T-helper 9 cell (primary cell): ENCODE data around the gene SYNGR4.
A peak's percentile ranks its signal among the peaks of the same experiment; 100 is the strongest.
"Not testable (repeated sequence)": the region's sequence is repeated elsewhere in the genome, so short reads cannot be mapped to it uniquely, and the experiment has no call there.

Experiments
- DNase-seq: peaks from one replicate; pipeline ENCODE4 v3.0.0-alpha.2; 2020
- total RNA-seq, 2 donors: gene quantifications; one replicate each; lab custom pipeline; 2026; lab: John Stamatoyannopoulos, UW

Gene SYNGR4, protein sequence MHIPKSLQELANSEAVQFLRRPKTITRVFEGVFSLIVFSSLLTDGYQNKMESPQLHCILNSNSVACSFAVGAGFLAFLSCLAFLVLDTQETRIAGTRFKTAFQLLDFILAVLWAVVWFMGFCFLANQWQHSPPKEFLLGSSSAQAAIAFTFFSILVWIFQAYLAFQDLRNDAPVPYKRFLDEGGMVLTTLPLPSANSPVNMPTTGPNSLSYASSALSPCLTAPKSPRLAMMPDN
- 0 reads per million in 2 donors for total RNA-seq

DNA sequence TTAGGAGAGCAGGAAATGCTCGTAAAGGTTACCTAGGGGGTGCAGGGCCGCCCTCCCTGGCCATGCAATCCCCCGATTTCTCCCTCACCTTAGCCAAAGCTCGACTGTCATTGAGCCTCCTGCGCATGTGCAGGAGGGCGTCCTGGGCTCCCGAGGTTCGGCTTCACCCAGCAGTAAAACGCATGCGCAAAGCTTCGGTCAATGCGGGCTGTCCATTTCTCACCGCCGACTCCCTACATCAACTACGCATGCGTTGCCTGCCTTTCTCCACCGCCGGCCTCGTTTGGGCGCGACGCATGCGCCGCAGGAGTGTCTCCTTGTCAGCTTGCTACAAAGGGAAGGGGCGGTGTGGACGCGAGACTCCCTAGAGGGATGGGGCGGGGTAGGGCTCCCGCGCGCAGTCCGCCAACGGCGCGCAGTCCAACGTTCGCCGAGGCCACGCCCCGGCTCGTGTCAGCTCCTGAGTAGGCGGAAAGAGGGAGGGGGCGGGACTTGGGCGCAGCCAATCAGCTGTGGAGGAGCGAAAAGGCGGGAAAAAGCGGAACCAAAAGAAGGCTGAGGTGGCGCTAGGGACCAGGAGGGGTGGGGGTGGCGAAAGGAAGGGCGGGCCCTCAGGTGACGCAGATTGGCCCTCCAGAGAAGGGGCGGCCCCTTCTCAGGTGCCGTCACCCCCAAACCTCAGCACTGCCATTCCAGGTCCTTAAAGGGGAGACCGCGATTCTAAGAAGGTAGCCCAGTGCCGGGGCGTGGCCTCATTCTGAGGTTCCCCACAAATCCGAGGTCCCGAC, at the start of gene SYNGR4, which contains the start of gene TMEM143:
SYNGR4 (plus strand) TSS at position 558 of the 788 bp plus-strand sequence. CDS start 1,476 bp downstream, outside the sequence.
TMEM143 (minus strand) TSS at position 131 of the 788 bp plus-strand sequence; CDS start at position 111, 20 bp downstream.
- peak; percentile 94 for DNase-seq

DNA sequence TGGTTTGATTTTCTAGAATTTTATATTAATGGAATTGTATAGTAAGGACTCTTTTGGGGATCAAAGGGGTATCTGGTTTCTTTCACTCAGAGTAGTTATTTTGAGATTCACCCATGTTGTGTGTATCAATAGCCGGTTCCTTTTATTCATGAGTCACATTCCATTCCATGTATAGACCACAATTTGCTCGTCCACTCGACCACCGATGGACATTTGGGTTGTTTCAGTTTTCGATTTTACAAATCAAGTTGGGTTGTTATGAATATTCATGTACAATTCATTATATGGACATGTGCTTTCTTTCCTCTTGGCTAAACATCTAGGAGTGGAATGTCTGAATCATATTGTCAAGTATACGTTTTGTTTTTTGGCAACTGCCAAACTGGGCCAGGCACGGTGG, 48.5 kb upstream of the SYNGR4 start:
- no peak for DNase-seq

DNA sequence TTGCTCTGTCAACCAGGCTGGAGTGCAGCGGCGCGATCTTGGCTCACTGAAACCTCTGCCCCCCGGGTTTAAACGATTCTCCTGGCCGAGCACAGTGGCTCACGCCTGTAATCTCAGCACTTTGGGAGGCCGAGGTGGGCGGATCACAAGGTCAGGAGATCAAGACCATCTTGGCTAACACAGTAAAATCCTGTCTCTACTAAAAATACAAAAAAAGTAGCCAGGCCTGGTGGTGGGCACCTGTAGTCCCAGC, 46.5 kb upstream of the SYNGR4 start:
- DNase-seq, result not testable (repeated sequence)

DNA sequence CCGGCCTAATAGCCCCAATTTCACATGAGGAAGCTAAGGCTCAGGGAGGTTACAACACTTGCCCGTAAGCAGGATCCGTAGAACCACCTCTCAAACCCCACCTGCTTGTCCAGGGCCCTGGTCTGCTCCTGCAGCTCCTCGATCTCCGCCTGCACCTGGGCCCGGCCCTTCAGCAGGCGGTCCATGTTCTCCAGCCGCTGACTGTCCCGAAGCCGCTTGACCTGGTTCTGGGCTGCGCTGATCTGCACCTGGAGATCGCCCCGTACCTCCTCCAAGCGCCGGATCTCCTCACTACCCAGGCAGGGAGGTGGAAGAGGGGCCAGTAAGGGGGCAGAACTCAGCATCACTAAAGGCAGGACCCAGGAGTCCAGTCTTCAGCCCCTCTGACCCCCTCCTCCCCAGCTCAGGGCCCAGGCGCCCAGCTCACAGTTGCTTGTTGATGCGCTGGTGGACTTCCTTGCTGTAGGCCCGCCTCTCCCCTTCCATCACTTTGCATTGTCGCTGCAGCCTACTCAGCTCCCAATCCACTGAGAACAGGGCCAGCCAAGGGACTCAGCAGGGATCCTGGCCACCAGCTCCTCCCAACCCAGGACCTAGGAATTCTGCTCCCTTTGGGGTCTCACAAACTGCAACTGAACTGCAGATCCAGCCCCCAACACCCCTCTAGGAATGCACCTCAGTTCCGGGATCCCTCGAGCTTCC, 45.7 kb upstream of the SYNGR4 start:
- no peak for DNase-seq

DNA sequence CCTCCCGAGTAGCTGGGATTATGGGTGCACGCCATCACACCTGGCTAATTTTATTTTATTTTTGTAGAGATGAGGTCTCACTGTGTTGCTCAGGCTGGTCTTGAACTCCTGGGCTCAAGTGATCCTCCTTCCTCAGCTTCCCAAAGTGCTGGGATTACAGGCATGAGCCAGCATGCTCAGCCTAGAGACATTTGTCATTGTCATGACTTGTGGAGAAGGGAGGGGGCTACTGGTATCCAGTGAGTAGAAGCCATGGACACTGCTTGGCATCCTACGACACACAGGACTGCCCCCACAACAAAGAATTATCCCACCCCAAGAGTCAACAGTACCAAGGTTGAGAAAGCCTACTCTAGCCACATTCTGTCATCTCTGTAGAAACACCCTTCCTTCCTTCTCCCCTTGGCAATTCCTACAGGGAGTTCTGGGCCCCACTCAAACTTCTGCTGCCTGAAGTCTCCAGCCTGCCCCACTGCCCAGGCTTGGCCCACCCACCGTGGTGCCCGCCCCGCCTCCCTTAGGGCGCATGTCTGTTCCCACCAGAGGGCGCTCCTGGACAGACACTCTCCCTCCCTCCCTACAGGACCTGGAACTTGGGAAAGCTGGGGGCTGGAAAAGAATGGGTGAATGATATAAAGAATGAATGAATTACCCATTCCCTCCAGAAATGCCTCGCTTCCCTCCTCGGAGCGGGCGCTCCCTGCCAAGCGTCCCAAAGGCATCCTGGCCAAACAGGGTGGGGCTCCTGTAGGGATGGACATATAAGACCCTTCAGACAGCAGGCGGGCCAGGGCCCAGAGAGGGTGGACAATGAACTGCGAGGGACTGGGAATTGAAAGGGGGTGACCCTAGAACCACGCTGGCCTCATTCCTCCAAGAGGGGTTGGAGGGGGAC, 44.3 kb upstream of the SYNGR4 start:
- peak; percentile 82 for DNase-seq

DNA sequence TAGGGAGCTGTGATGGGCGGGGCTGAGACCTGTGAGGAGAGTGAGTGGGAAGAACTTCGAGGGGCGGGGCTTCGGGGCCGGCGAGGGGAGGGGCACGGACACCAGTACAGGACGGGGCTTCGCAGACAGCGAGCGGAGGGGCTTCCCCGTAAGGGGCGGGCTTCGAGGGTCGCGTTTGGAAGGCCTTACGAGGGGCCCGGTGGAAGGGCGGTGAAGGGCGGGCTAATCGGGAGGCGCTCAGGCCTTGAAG, 42.9 kb upstream of the SYNGR4 start:
- peak; percentile 96 for DNase-seq

DNA sequence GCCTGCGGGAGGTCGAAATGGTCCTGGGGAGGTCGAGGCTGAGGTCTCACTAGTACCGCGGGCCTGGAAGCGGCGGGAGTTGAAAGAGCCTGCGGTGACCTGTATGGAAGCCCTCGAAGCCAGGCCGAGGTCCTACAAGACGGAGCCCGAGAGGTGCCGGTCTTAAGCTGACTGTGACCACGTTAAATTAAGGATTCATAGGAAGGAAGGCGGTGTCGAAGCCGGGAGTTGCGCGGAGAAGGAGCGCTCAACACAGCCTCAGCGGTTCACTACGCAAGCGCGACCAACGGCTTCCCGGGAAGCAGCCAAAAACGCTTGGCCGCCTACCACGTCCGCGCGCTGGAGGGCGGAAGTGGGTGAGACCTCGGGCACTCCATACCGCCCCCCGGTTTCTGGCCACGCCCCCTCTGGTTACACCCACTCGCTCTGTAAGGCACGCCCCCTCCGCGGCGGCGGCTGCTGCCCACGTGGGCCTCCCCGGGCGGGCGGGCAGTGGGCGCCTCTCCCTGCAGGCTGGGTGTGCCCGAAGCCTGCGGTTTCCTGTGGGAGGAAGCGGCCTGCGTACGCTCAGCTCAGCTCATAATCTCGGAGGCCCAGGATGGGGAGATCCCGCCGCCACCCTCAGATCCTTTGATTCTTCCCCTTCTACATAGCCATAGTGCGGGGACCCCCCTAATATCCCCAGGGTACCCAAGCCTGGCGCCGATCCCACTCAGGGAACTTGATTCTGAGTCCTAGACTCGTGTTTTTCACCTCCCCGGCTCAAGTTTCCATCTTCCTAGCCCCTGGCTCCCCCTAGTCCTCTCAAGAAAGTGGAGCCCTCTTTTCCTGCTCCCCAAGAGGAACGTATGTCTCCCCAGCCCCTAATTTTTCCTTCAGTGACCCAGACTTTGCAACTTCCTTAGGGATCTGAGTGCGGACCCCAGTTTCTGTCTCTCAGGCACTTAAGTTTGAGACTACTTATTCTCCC, 42.3 kb upstream of the SYNGR4 start:
- DNase-seq, result peak; percentile 99

DNA sequence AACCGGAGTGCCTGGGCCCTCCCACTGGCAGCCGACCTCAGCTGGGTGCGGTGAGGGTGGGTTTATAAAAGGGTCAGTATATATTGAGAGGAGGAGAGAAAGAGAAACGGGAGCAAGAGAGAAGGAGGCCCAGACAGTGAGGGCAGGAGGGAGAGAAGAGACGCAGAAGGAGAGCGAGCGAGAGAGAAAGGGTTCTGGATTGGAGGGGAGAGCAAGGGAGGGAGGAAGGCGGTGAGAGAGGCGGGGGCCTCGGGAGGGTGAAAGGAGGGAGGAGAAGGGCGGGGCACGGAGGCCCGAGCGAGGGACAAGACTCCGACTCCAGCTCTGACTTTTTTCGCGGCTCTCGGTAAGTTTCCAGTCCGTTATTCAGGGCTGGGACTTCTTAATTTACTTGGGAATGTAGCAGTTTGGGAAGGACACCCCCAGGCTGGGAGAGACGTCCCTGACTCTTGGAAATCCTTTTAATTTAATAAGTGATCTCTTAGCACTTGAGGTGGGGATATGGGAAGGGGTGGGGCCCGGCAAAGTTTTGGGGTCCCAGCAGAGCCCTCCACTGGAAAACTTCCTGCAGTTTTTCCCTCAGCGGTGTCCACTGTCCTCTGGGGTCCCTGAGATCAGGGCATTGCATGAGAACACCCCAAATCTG, 38.8 kb upstream of the SYNGR4 start, which contains the start of gene EMP3:
EMP3 (plus strand) TSS at position 288 of the 646 bp plus-strand sequence. CDS start 1,293 bp downstream, outside the sequence.
- peak; percentile 75 for DNase-seq

DNA sequence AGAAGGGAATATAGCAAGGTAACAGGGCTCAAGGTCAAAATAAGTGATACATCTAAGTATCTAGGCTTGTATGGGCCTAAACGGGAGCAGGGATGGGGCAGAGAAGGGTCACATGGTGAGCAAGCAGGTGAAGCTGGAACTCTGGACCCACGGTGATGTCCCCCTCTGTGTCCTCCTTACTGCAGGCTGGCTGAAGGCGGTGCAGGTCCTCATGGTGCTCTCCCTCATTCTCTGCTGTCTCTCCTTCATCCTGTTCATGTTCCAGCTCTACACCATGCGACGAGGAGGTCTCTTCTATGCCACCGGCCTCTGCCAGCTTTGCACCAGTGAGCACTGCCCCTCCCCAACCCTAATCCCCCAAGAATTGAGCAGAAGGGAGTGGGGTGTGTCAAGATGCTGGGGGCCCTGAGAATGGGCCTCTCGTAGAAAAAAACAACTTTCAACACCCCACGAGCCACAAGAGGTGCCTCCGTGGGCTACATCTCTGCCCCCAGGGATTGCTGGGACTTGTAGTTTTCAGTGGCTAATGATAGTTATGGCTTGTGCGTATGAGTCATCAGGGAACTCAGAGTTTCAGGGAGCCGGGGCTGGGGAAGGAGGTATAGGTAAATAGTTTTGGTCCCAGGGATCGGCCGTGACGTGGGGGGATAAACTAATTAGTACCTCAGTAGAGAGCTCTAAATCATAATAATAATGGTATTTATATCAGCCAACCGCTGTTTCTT, 34.8 kb upstream of the SYNGR4 start:
- DNase-seq, result peak; percentile 36

DNA sequence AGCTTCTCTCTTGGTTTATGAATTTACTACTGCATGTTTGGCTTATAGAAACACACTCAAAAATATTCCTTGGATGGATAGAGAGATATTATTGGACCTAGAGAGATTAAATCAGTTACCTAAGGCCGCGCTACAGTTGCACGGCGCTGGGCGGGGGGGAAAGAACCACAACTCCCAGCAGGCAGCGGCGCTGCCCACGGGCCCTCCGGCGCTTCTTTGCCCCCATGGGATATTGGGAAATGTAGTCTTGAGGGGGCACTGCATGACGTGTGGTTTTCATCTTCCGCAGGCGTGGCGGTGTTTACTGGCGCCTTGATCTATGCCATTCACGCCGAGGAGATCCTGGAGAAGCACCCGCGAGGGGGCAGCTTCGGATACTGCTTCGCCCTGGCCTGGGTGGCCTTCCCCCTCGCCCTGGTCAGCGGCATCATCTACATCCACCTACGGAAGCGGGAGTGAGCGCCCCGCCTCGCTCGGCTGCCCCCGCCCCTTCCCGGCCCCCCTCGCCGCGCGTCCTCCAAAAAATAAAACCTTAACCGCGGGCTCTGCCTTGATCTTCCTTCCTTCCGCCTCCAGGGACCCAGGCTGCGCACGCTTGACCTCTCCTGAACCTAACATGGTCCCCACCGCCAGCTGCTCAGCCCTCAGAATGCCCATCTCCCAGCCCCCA, 34.0 kb upstream of the SYNGR4 start:
- peak; percentile 72 for DNase-seq

DNA sequence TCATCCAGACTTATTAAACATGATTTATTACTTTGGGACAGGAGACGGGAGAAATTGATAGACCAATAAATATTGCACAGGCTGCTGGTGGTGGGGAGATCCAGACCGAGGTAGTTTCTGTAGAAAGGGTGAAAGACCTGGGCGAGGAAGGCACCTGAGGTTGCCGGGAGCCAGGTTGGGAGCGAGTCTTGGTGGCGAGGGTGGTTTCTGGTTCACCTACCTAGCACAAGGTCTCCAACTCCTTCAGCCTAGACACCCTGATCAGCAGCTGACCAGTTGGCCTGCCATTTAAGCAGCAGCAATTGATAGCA, 31.9 kb upstream of the SYNGR4 start:
- no peak for DNase-seq

DNA sequence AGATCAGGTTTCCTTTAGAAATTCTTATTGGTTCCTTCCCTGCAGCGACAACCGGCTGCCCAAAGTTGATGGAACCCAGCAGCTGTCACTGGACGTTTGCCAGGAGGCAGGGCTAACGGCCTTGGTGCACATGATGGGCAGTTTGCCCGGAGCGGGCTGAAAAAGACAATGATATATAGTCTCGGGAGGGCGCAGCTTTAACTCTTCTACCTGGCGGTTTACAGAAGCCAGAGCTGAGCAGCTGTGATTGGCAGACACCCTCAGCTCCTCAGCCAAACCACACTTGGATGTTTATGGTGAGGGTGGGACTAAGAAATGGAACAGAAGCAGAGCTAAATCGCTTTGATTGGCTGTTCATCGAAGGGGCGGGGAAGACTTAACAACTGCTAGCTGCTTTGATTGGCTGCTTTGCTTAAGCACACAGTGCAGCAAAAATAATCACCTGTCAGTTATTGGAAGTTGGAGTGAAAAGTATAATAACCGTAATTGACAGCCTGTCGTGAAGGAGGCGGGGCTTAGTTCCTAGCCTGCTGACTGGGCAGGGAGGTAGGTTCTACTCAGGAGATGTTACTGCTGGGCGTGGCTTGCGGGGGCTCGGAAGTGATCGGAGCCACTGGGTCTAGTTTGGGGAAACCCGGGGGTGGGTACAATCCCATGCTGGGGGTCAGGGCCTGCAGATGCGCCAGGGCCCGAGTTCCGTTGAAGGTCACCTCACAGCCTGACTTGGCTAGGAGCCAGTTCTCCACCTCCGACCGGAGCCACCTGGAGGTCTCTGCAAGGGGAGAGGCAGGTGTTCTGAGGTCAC, 31.3 kb upstream of the SYNGR4 start:
- DNase-seq, result peak; percentile 89

DNA sequence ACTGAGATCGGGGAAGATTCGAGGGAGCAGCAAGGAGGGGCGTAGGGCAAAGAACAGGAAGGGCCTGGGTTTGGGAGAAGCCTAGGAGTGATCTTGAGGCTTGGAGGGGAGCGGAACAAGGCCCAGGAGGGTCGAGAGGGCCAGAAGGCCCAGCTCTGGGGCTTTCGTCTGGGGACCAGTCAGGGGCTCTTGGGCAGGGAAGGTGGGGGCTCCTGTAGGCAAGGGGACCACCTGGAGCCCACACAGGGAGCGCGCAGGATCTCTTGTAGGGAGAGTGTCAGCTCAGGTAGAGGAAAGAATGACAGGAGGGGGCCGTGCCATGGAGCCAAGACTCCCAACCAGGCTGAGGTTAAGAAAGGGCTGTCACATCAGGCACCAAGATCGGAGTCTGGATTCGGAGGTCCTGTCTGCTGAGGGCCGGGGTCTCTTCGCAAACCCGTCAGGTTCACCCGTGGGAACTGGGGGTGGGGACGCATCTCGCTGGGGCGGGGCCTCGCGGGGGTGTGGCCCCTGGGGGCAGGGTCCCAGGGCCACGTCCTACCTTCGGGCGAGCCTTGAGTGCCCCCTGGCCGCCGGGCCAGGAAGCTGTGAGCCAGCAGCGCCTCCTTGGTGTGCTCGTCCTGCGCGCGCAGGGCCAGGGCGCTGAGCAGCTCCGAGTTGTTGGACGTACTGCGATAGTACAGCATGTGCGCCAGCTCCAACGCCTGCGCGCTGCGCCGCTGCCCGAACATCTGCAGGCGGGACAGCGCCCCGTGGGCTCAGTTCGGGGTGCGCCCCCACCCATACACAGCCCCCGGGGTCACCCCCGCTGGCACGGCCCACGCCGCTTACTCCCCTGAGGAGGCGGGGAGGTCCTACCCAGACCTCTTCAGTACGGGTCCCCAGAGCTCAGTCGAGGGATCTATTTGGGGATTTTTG, 30.4 kb upstream of the SYNGR4 start:
- DNase-seq, result peak; percentile 88

DNA sequence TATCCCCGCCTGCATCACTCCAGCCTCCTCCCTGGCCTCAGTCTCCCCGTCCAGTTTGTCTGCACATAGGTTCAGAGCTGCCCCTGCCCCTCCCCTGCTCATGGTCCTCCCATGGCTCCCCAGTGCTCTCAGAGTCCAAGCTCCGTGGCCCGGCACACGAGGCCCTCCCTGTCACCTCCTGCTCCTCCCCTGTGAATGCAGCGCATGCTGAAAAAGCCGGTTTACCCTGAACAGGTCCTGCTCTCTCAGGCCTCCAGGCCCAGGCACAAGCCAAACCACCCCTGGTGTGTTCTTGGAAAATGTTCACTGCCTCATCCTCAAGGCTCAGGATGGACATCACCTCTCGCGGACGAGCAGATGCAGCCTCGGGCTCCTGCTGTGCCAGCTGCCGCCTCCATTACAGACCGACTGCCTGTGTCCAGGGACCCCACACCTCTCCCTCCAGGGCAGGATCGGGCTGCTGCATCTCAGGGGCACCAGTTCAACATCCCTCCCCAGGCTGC, 25.9 kb upstream of the SYNGR4 start:
- no peak for DNase-seq

DNA sequence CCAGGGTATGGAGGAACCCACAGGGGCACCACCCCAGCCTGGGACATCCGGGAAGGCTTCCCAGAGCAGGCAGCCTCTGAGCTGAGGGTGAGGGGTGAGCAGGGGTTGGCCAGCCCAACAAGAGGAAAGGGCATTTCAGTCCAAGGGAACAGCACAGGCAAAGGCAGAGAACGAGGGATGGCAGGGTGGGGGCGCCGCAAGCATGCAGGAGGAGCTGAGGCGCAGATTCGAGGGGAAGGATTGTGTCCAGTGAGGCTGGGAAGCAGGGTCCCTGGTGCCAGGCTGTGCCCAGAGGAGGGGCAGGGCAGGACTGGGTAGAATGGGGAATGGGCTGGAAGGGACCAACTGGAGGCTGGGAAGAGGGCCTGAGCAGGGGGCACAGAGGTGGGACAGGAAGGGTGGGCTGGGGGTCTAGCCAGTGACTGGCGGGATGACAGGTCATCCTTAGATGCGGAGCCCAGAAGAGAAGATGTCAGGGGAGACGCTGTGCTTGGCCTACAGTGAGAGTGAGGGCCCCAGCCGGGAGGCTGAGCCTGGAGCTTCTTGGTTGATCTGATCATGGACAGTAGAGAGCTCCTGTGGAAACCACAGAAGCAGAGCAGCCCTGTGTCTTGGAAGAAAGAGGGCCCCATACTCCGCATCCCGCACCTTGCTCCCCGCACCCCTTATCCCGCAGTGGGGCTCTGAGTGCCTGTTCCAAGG, 25.2 kb upstream of the SYNGR4 start:
- no peak for DNase-seq

DNA sequence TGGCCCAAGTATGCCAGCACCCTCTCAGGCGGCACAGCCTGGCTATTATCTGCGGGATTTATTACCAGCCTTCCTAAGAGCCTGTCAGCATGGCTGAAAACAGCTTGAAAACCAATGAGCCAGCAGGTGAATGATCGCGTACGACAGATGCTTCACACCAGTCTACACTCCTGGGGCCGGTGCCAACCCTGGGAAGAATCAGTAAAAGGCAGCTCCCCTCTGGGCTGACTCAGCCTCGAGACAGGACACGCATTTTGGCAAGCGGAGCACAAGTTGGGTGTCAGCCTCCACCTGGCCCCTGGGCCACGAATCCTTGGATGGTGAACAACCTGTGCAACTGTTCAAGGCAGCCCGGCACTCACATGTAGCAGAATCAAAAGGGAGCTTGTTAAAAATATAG, 23.2 kb upstream of the SYNGR4 start:
- no peak for DNase-seq
